SK-N-SH treated with all-trans-retinoic acid at 6 μM for 48 hours (cell line): ENCODE measurements around the gene PLCH2.

ENCODE experiments used
- ATAC-seq: fragments of 200-7000 bp; cut with Tn5 transposase; 3 replicates; pipeline ENCODE4 v1.9.1; 2020; ENCODE audit warnings: mild to moderate bottlenecking, moderate library complexity
- BACH2 ChIP-seq: fragments of 250-450 bp; sonication (Bioruptor Pico); IDR thresholded peaks from 2 replicates; pipeline ENCODE4 v1.9.0; 2021; ENCODE audit warnings: mild to moderate bottlenecking, borderline replicate concordance
- CSDC2 ChIP-seq: fragments of 250-450 bp; sonication (Bioruptor Pico); IDR thresholded peaks from 2 replicates; pipeline ENCODE4 v1.5.0; 2020; ENCODE audit warnings: mild to moderate bottlenecking, moderate library complexity
- GLIS3 ChIP-seq: fragments of 250-450 bp; sonication (Bioruptor Pico); IDR thresholded peaks from 2 replicates; pipeline ENCODE4 v1.5.0; 2020; ENCODE audit warnings: mild to moderate bottlenecking, moderate library complexity
- ISL1 ChIP-seq: fragments of 250-450 bp; sonication (Bioruptor Pico); IDR thresholded peaks from 2 replicates; pipeline ENCODE4 v2.1.2; 2022; ENCODE audit warnings: mild to moderate bottlenecking, moderate library complexity
- OSR1 ChIP-seq: fragments of 250-450 bp; sonication (Bioruptor Pico); IDR thresholded peaks from 2 replicates; pipeline ENCODE4 v1.8.0; 2022; ENCODE audit warnings: moderate library complexity, mild to moderate bottlenecking, inconsistent platforms
- PPARA ChIP-seq: fragments of 250-450 bp; sonication (Bioruptor Pico); IDR thresholded peaks from 2 replicates; pipeline ENCODE4 v1.5.0; 2020; ENCODE audit warnings: mild to moderate bottlenecking, borderline replicate concordance
- RARB ChIP-seq: fragments of 250-450 bp; sonication (Bioruptor Pico); IDR thresholded peaks from 2 replicates; pipeline ENCODE4 v1.8.0; 2021; ENCODE audit warnings: mild to moderate bottlenecking, moderate library complexity
- SNAI2 ChIP-seq: fragments of 250-450 bp; sonication (Bioruptor Pico); IDR thresholded peaks from 2 replicates; pipeline ENCODE4 v1.5.0; 2020; ENCODE audit warnings: mild to moderate bottlenecking, moderate library complexity
- TCF4 ChIP-seq: fragments of 250-450 bp; sonication (Bioruptor Pico); IDR thresholded peaks from 2 replicates; pipeline ENCODE4 v1.8.0; 2021; ENCODE audit warnings: mild to moderate bottlenecking, moderate library complexity, borderline replicate concordance
- TOX ChIP-seq: fragments of 250-450 bp; sonication (Bioruptor Pico); IDR thresholded peaks from 2 replicates; pipeline ENCODE4 v1.8.0; 2021; ENCODE audit warnings: mild to moderate bottlenecking, moderate library complexity, borderline replicate concordance
- ZC3H10 ChIP-seq: fragments of 250-450 bp; sonication (Bioruptor Pico); IDR thresholded peaks from 2 replicates; pipeline ENCODE4 v1.5.1; 2021; ENCODE audit warnings: mild to moderate bottlenecking, moderate library complexity
- ZFP3 ChIP-seq: fragments of 250-450 bp; sonication (Bioruptor Pico); IDR thresholded peaks from 2 replicates; pipeline ENCODE4 v1.5.0; 2020; ENCODE audit warnings: mild to moderate bottlenecking, moderate library complexity
- ZFP30 ChIP-seq: fragments of 450-650 bp; formaldehyde crosslinking; IDR thresholded peaks from 2 replicates; pipeline ENCODE4 v1.5.0; 2022; ENCODE audit warnings: mild to moderate bottlenecking, moderate library complexity
- ZNF565 ChIP-seq: fragments of 450-650 bp; formaldehyde crosslinking; conservative IDR thresholded peaks from 2 replicates; pipeline ENCODE4 v1.5.0; 2020; ENCODE audit warnings: low read depth, mild to moderate bottlenecking, moderate library complexity
- ZNF70 ChIP-seq: fragments of 450-650 bp; formaldehyde crosslinking; IDR thresholded peaks from 2 replicates; pipeline ENCODE4 v1.5.0; 2020; ENCODE audit warnings: mild to moderate bottlenecking, moderate library complexity
- ZNF8 ChIP-seq: fragments of 450-650 bp; formaldehyde crosslinking; IDR thresholded peaks from 2 replicates; pipeline ENCODE4 v1.5.0; 2020; ENCODE audit warnings: mild to moderate bottlenecking, moderate library complexity
- TF ChIP-seq, protein P1 (sequence below): fragments of 250-450 bp; sonication (Bioruptor Pico); IDR thresholded peaks from 2 replicates; pipeline ENCODE4 v1.5.1; 2020; ENCODE audit warnings: low read depth, mild to moderate bottlenecking, moderate library complexity
- TF ChIP-seq, protein P2 (sequence below): fragments of 250-450 bp; sonication (Bioruptor Pico); IDR thresholded peaks from 2 replicates; pipeline ENCODE4 v1.5.1; 2021; ENCODE audit warnings: mild to moderate bottlenecking, moderate library complexity
- TF ChIP-seq, protein P3 (sequence below): fragments of 250-450 bp; sonication (Bioruptor Pico); IDR thresholded peaks from 2 replicates; pipeline ENCODE4 v1.8.0; 2020; ENCODE audit warnings: mild to moderate bottlenecking, moderate library complexity, borderline replicate concordance
- TF ChIP-seq, protein P4 (sequence below): fragments of 250-450 bp; sonication (Bioruptor Pico); IDR thresholded peaks from 2 replicates; pipeline ENCODE4 v1.8.0; 2021; ENCODE audit warnings: low read depth, mild to moderate bottlenecking, moderate library complexity, borderline replicate concordance

The PLCH2 gene

DNA sequence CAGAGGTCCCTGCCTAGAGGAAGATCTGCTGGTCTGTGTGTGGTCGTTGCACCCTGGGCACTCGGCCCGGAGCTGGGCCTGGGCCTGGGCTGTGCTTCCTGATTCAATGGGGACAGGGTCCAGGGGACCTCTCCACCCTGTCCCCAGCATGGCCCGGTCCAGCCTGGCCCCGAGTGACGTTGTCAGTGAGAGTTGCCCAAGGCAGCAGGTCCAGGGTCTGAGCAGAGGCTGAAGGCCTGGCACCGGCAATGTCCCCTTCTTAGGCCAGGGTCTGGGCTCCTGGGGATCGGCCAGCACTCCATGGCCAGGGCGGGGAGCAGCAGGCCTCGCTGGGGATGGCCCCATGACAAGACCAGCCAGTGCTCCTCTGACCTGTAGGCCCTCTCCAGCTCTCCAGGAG, 48.1 kb upstream of the PLCH2 start:
- no peak for ATAC-seq
- TF ChIP-seq ZNF8 (CRISPR knock-in tag) (no peak), PPARA (CRISPR knock-in tag) (no peak)
- TF ChIP-seq, protein P1, sequence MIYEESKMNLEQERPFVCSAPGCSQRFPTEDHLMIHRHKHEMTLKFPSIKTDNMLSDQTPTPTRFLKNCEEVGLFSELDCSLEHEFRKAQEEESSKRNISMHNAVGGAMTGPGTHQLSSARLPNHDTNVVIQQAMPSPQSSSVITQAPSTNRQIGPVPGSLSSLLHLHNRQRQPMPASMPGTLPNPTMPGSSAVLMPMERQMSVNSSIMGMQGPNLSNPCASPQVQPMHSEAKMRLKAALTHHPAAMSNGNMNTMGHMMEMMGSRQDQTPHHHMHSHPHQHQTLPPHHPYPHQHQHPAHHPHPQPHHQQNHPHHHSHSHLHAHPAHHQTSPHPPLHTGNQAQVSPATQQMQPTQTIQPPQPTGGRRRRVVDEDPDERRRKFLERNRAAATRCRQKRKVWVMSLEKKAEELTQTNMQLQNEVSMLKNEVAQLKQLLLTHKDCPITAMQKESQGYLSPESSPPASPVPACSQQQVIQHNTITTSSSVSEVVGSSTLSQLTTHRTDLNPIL (CRISPR knock-in tag), result no peak
- TF ChIP-seq, protein P2, sequence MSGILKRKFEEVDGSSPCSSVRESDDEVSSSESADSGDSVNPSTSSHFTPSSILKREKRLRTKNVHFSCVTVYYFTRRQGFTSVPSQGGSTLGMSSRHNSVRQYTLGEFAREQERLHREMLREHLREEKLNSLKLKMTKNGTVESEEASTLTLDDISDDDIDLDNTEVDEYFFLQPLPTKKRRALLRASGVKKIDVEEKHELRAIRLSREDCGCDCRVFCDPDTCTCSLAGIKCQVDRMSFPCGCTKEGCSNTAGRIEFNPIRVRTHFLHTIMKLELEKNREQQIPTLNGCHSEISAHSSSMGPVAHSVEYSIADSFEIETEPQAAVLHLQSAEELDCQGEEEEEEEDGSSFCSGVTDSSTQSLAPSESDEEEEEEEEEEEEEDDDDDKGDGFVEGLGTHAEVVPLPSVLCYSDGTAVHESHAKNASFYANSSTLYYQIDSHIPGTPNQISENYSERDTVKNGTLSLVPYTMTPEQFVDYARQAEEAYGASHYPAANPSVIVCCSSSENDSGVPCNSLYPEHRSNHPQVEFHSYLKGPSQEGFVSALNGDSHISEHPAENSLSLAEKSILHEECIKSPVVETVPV (CRISPR knock-in tag), result no peak

DNA sequence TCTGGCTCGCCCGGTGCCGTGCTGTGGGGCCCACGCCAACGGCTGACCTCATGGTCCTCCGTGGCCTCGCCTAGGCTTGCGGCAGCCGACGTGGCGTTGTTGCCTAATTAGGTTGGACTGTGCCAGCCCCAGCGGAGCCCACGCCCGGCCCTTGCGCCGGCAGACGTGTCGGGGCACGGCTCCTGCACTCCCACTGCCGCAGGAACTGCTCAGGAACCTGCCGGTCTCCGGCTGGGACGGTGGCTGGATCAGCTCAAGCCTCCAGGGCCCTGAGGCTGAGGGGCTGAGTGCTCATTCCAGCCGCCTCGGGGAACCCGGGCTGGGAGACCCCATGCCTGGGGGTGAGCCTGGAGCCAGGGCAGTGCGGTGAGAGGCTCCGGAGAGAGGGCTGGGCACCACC, 47.6 kb upstream of the PLCH2 start:
- TF ChIP-seq ZC3H10 (CRISPR knock-in tag), result no peak
- no peak for TF ChIP-seq ZFP3 (CRISPR knock-in tag)
- no peak for TF ChIP-seq BACH2 (CRISPR knock-in tag)
- no peak for TF ChIP-seq CSDC2 (CRISPR knock-in tag)
- no peak for TF ChIP-seq OSR1 (CRISPR knock-in tag)
- no peak for TF ChIP-seq ZFP30
- TF ChIP-seq, protein P2 (CRISPR knock-in tag), result no peak
- TF ChIP-seq ZNF565 (CRISPR knock-in tag), result no peak
- TF ChIP-seq TCF4 (CRISPR knock-in tag), result no peak
- TF ChIP-seq, protein P3, sequence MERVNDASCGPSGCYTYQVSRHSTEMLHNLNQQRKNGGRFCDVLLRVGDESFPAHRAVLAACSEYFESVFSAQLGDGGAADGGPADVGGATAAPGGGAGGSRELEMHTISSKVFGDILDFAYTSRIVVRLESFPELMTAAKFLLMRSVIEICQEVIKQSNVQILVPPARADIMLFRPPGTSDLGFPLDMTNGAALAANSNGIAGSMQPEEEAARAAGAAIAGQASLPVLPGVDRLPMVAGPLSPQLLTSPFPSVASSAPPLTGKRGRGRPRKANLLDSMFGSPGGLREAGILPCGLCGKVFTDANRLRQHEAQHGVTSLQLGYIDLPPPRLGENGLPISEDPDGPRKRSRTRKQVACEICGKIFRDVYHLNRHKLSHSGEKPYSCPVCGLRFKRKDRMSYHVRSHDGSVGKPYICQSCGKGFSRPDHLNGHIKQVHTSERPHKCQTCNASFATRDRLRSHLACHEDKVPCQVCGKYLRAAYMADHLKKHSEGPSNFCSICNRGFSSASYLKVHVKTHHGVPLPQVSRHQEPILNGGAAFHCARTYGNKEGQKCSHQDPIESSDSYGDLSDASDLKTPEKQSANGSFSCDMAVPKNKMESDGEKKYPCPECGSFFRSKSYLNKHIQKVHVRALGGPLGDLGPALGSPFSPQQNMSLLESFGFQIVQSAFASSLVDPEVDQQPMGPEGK (CRISPR knock-in tag), result no peak
- TF ChIP-seq TOX (CRISPR knock-in tag), result no peak
- TF ChIP-seq, all 23 proteins: peak for 0
- no peak for ATAC-seq

DNA sequence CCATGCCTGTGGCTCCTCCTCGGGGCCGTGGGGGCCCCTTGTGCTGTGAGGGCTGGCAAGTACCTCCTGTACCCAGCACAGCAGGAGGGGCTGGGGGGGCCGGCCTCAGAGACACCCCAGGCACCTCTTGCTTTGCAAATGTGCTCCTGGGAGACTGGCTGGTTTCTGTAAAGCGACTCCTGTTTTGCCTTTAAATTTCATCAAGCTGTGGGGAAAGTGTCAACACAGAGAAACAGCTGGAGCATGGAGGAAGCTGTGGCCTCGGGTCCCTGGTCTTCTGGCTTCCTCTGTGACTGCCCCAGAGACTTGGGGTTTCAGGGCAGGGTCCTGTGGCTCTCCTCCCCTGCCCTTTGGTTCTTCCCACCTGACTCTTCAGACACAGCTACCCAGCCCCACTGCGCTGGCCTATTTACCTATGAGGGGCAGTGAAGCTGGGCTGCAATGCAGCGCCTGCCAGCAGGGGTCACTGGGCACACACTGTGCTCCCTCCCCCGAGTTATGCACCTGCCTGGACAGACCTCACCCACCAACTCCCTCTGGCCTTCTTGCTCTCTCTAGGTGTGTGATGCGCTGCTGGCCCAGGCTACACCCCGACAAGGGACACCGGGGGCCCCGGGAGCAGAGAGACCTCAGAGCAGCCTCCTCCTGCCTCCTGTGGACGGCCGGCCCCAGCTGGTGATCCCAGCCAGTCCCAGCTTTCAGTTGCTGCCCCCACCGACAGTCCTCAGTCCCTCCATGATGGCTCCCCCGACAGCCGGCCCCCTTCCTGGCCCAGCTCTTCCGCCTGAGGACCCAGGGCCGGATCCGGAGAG, 46.1 kb upstream of the PLCH2 start:
- no peak for ATAC-seq
- TF ChIP-seq ZNF70 (CRISPR knock-in tag) (no peak), TCF4 (CRISPR knock-in tag) (no peak), SNAI2 (CRISPR knock-in tag) (no peak)

DNA sequence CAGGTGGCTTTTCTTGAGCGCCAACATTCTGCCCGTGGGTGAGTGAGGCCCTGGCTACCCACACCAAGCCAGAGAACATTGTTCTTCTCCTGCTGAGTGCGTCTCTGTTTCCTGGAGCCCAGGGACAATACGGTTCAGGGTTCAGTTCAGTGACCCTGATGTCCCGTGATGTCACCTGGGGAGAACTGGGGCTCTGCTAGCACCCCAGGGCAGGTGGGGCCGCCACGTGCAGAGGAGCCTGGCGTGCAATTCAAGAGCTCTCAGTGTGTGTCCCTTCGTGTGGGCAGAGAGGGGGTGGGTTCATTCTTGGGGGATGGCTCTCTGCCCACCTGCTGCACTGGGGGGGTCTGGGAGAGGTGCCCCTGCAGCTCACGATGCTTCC, 45.5 kb upstream of the PLCH2 start:
- no peak for TF ChIP-seq ISL1 (CRISPR knock-in tag)
- no peak for TF ChIP-seq ZNF70 (CRISPR knock-in tag)
- TF ChIP-seq RARB (CRISPR knock-in tag), result no peak
- TF ChIP-seq, protein P4, sequence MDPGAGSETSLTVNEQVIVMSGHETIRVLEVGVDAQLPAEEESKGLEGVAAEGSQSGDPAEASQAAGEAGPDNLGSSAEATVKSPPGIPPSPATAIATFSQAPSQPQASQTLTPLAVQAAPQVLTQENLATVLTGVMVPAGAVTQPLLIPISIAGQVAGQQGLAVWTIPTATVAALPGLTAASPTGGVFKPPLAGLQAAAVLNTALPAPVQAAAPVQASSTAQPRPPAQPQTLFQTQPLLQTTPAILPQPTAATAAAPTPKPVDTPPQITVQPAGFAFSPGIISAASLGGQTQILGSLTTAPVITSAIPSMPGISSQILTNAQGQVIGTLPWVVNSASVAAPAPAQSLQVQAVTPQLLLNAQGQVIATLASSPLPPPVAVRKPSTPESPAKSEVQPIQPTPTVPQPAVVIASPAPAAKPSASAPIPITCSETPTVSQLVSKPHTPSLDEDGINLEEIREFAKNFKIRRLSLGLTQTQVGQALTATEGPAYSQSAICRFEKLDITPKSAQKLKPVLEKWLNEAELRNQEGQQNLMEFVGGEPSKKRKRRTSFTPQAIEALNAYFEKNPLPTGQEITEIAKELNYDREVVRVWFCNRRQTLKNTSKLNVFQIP (CRISPR knock-in tag), result no peak
- TF ChIP-seq BACH2 (CRISPR knock-in tag), result no peak
- no peak for TF ChIP-seq ZNF565 (CRISPR knock-in tag)
- no peak for TF ChIP-seq GLIS3 (CRISPR knock-in tag)
- no peak for TF ChIP-seq TOX (CRISPR knock-in tag)
- no peak for TF ChIP-seq PPARA (CRISPR knock-in tag)
- no peak for TF ChIP-seq TCF4 (CRISPR knock-in tag)
- TF ChIP-seq ZFP3 (CRISPR knock-in tag), result no peak
- TF ChIP-seq, all 23 proteins: peak for 0
- no peak for ATAC-seq
